HUDEP-2 (cell line): ENCODE data around the gene SIGLEC1.

Experiments used
- DNase-seq, 76 experiments: peaks; one replicate each; lab custom pipeline; 2025; ENCODE audit not compliant: unreplicated experiment in 76 of 76; lab: John Stamatoyannopoulos, UW

SIGLEC1 gene

GRCh38 chr20:3663031-3663701, 49.2 kb downstream of the SIGLEC1 start, which contains the start of gene GFRA4:
Gene GFRA4, minus strand, starts transcription at chr20:3663399. Its CDS starts 0 bp downstream, at chr20:3663399.
- DNase-seq, result no peak
